Mesothelial cell of epicardium (in vitro differentiated cells): Measurements from ENCODE around the gene RETREG3. TPM values are rescaled to one million over a fixed set of nuclear protein-coding genes. Genes with fewer than 3 reads are reported as not detected.
A peak's percentile ranks its signal among the peaks of the same experiment; 100 is the strongest.

ENCODE experiments used
- DNase-seq, 2 experiments: peaks; one replicate each; pipeline ENCODE4 v3.0.0; 2021; ENCODE audit warnings: low spot score in 2 of 2; ENCODE audit not compliant: unreplicated experiment in 2 of 2
- H3K27ac Mint-ChIP-seq: 2 replicates; pipeline ENCODE4 v1.8.0; 2021; ENCODE audit warnings: mixed read lengths
- H3K27me3 Mint-ChIP-seq: 2 replicates; pipeline ENCODE4 v1.8.0; 2021; ENCODE audit warnings: low read depth, mixed read lengths
- H3K36me3 Mint-ChIP-seq: 2 replicates; pipeline ENCODE4 v1.8.0; 2021; ENCODE audit warnings: mixed read lengths
- H3K4me1 Mint-ChIP-seq: 2 replicates; pipeline ENCODE4 v1.8.0; 2021; ENCODE audit warnings: mixed read lengths
- H3K4me3 Mint-ChIP-seq: 2 replicates; pipeline ENCODE4 v1.8.0; 2021; ENCODE audit warnings: mild to moderate bottlenecking, moderate library complexity, mixed read lengths
- H3K9me3 Mint-ChIP-seq: 2 replicates; pipeline ENCODE4 v1.8.0; 2021; ENCODE audit warnings: mixed read lengths
- total RNA-seq: library from RNA; stranded (reverse); gene quantifications from 3 replicates; pipeline ENCODE4 v1.2.1, GENCODE V29; 2021
- TF ChIP-seq, protein P1 (sequence below): fragments of 200-600 bp; sonication (generic); IDR thresholded peaks from one replicate; pipeline ENCODE4 v1.5.0; 2021; ENCODE audit warnings: antibody characterized with exemption; ENCODE audit not compliant: unreplicated experiment

RETREG3 gene
- total RNA-seq, 1 donor from 2014 or later = 77.7 TPM

DNA sequence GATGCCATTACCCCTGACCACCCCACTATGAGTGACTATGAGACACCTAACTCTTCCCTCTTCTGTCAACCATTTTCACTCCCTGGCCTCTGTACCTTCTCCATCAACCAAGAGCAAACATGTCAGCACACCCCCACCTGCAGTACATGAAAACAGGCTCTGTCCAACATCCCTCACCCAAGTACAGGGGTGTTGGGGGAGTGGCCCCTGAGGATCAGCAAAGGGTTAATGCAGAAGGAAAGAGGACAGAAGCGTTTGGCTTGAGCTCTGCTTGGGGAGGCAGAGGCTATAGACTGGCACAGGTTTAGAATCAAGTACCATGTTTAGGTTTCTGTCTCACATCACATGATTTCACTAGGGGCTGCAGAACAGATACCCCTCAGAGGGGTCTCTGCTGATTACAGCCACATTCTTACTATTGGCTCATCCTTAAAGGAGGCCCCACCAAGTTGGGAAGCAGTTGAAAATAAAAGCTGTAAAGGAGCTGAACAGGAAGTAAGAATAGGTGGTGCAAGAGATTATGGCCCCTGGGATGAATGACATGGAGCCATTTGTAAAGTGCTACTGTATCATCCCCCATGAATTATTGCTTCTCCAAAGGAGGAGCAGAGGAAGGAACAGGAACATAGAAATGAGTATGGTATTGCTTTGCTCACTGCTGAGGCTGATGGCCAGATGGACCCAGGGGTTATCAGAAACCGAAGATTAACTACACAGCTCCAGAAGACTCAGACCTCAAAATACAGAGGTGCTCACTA is 29.2 kb downstream of the RETREG3 start:
- Mint-ChIP-seq H3K4me1 (peaks cover 26% of the 10 kb centered on the region), H3K9me3 (no peaks in the 10 kb centered on the region), H3K27me3 (no peaks in the 10 kb centered on the region), H3K27ac (peak overlapping the region; percentile 76), H3K4me3 (no peak overlapping the region), H3K36me3 (peaks cover 14% of the 10 kb centered on the region)
- TF ChIP-seq, protein P1, sequence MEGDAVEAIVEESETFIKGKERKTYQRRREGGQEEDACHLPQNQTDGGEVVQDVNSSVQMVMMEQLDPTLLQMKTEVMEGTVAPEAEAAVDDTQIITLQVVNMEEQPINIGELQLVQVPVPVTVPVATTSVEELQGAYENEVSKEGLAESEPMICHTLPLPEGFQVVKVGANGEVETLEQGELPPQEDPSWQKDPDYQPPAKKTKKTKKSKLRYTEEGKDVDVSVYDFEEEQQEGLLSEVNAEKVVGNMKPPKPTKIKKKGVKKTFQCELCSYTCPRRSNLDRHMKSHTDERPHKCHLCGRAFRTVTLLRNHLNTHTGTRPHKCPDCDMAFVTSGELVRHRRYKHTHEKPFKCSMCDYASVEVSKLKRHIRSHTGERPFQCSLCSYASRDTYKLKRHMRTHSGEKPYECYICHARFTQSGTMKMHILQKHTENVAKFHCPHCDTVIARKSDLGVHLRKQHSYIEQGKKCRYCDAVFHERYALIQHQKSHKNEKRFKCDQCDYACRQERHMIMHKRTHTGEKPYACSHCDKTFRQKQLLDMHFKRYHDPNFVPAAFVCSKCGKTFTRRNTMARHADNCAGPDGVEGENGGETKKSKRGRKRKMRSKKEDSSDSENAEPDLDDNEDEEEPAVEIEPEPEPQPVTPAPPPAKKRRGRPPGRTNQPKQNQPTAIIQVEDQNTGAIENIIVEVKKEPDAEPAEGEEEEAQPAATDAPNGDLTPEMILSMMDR = no peak
- DNase-seq = no peak

DNA sequence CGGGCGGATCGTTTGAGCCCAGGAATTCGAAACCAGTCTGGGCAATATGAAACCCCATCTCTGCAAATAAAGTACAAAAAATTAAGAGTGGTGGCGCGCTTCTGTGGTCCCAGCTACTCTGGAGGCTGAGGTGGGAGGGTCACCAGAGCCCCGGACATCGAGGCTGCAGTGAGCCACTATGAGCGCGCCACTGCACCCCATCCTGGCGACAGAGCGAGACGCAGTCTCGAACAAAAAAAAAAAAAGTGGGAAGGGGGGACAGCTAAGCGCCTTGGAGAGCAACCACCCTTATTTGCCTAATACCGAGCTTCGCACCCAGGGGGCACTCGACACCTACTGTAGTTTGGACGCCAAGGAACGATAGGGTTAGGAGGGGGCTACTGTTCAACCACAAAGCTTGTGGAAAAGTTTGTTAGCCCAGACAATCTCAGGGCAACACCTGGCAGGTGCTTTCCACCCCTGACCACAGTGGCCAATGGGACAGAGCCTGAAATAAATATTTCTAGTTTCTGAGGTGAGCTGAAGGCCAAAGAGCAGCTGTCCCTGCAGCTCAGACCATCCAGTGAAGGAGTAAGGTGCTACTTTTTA is 30.8 kb downstream of the RETREG3 start:
- Mint-ChIP-seq H3K36me3 (peaks cover 14% of the 10 kb centered on the region), H3K4me1 (peaks cover 26% of the 10 kb centered on the region), H3K27ac (peak overlapping the region; percentile 99), H3K27me3 (no peaks in the 10 kb centered on the region), H3K4me3 (peak overlapping the region; percentile 98), H3K9me3 (no peaks in the 10 kb centered on the region)
- DNase-seq = peak; percentile 50 to 87
- TF ChIP-seq, protein P1 = peak; percentile 61

GRCh38 chr17:42577532-42578281 is 31.5 kb downstream of the RETREG3 start, which contains the start of gene PSMC3IP:
TSS of gene PSMC3IP (minus strand) at chr17:42577729. CDS start at chr17:42577686, 43 bp downstream.
- peak within 1 kb of the TSS; percentile 98 for H3K4me3 Mint-ChIP-seq
- no peaks in the 10 kb centered on the region for H3K9me3 Mint-ChIP-seq
- peaks cover 26% of the 10 kb centered on the region for H3K4me1 Mint-ChIP-seq
- TF ChIP-seq, protein P1 = no peak
- H3K27me3 Mint-ChIP-seq = no peaks in the 10 kb centered on the region
- peaks cover 12% of the 10 kb centered on the region for H3K36me3 Mint-ChIP-seq
- peak within 1 kb of the TSS; percentile 99 for H3K27ac Mint-ChIP-seq
- DNase-seq = peak; percentile 83 to 90

- Mint-ChIP-seq H3K4me1 (peaks cover 26% of the 10 kb centered on the region), H3K9me3 (no peaks in the 10 kb centered on the region), H3K27ac (peak overlapping the region; percentile 99), H3K36me3 (peaks cover 13% of the 10 kb centered on the region), H3K4me3 (peak overlapping the region; percentile 98), H3K27me3 (no peaks in the 10 kb centered on the region)
- TF ChIP-seq, protein P1 = no peak
- no peak for DNase-seq
Observed at GRCh38 chr17:42577140-42577531, 32.0 kb downstream of the RETREG3 start.

DNA sequence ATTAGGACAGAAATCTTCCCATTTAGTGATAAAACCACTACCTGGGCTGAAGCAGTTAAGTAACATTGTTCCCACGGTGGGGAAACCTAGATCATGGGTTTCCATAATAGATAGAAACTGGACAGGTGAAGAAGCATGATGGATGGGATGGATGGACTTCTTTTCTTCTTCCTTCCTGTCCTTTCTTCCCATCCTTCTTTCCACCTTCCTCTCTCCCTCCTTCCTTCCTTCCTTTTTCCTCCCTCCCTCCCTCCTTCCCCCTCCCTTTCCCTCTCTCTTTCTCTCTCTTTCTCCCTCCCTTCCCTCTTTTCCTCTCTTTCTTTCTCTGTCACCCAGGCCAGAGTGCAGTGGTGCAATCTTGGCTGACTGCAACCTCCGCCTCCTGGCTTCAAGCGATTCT is 34.7 kb downstream of the RETREG3 start:
- H3K27ac Mint-ChIP-seq = no peak overlapping the region
- peaks cover 23% of the 10 kb centered on the region for H3K4me1 Mint-ChIP-seq
- TF ChIP-seq, protein P1 = no peak
- DNase-seq = no peak
- no peak overlapping the region for H3K4me3 Mint-ChIP-seq
- no peaks in the 10 kb centered on the region for H3K9me3 Mint-ChIP-seq
- no peaks in the 10 kb centered on the region for H3K27me3 Mint-ChIP-seq
- H3K36me3 Mint-ChIP-seq = peaks cover 20% of the 10 kb centered on the region
